ENCODE measurements around the gene NAT10. TPM values are rescaled to one million over a fixed set of nuclear protein-coding genes. Genes with fewer than 3 reads are reported as not detected.

Gene NAT10
- 20.8 and 22.7 TPM in 2 replicates for total RNA-seq

DNA sequence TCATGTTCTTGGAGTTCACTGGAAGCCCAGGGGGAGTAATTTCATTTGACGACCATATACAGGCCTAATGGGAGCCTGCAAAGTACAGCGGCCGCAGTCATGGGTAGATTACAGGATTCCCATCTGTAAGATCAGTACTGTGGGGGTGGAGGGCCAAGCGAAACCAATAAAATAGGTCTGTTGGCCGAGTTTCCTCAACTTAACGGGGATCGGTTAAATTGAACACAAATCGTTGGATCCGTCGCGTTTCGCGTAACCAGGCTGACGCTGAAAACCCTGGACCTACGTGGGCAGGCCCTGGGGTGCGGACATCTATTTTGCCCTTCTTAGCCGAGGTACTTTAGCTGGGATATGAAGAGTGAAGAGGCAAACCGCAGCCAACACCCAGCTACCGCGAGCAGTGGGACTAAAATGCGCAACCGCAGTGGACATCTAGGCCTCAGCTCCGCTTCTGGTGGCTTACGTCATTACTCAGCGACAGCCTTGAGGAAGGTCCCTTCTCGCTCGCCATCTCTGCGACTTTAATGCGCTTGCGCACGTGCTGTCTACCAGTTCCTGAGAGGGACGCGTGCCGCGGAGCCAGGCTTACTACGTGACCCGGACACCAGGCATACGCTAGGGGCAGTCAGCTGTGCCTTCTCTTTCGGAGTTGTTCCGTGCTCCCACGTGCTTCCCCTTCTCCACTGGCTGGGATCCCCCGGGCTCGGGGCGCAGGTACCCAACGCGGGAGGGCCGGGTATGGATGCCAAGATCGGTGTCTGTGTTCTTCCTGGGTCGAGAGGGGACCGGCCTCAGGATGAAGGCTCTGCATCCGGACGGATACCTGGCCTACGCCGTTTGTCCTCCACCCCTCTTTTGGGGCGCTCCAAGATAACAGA lies at the start of gene NAT10:
Gene NAT10, plus strand, starts transcription at position 551 of the 878 bp plus-strand sequence. CDS start 2,597 bp downstream, outside the sequence.

Other genes starting within 250 kb of the NAT10 start
- gene LMO2, start 213.6 kb upstream of the NAT10 start, total RNA-seq: 10.3 and 12.3 TPM in 2 replicates
- gene CAPRIN1, start 53.9 kb upstream of the NAT10 start, total RNA-seq: 132 and 150 TPM in 2 replicates